ENCODE results near the gene LYZL6. TPM values are rescaled to one million over a fixed set of nuclear protein-coding genes. Genes with fewer than 3 reads are reported as not detected.
"Not testable (repeated sequence)": the region's sequence is repeated elsewhere in the genome, so short reads cannot be mapped to it uniquely, and the experiment has no call there.

The LYZL6 gene
- total and polyA plus RNA-seq, 10 of the 15 experiments (the other 5 are each of a cell fraction or from before 2014, with no cell fraction given), result not detected

- no TSS peak for BruUV-seq (replicated peaks)
Measured at GRCh38 chr17:35898283-35899070, 45.0 kb downstream of the LYZL6 start.

GRCh38 chr17:35897772-35898171, 45.7 kb downstream of the LYZL6 start:
- POLR2A ChIA-PET, result interaction anchor here (0.6 to 0.7 kb wide), 2 partner anchors 17 to 23 kb away, joined by 3 read pairs; no protein-coding TSS in a partner anchor
- H3K27ac ChIP-seq (ENCODE audit: control insufficient read depth, insufficient read depth); ATAC-seq: not testable (repeated sequence)

More at GRCh38 chr17:35898283-35899070, 45.0 kb downstream of the LYZL6 start:
- WGBS (ENCODE audit: insufficient coverage, insufficient replicate concordance, low lambda C conversion rate, missing lambda C conversion rate), result 22% methylated on average over 6 of the region's 6 CpGs
- RAD21 ChIA-PET (ENCODE audit: unreplicated experiment), result no interaction called here
- ATAC-seq, result no peak
- no peaks in the 10 kb centered on the region for H3K9me3 ChIP-seq (replicated peaks; ENCODE audit: control insufficient read depth, insufficient read depth, low read length)
- TF ChIP-seq NBN (IDR thresholded peaks at IDR 0.05) (no peak), ZBTB40 (IDR thresholded peaks at IDR 0.05; ENCODE audit: borderline replicate concordance) (no peak), MTA2 (IDR thresholded peaks at IDR 0.05; ENCODE audit: low read depth) (no peak), IKZF2 (IDR thresholded peaks at IDR 0.05) (no peak), HCFC1 (IDR thresholded peaks at IDR 0.05; ENCODE audit: low read length) (no peak)
- POLR2A ChIA-PET, result interaction anchor here (0.6 kb wide), 1 partner anchor 22 kb away, joined by 3 read pairs; no protein-coding TSS in a partner anchor
- no peak overlapping the region for H2AFZ ChIP-seq (ENCODE audit: control insufficient read depth, low read depth, low read length)
- H4K20me1 ChIP-seq (ENCODE audit: control insufficient read depth, insufficient read depth), result no peaks in the 10 kb centered on the region
- H3K79me2 ChIP-seq (ENCODE audit: control insufficient read depth, insufficient read depth, low read length), result no peaks in the 10 kb centered on the region
- in situ Hi-C loops (cut with MboI), result no loop called here
- SMC1A ChIA-PET (ENCODE audit: uncharacterized antibody, unreplicated experiment), result interaction anchor here (0.5 to 11.3 kb wide), 5 partner anchors 9 to 191 kb away, joined by 3 to 155 read pairs (median 3); partner anchors contain the start of genes CCL3 and CCL5
- H3K4me1 ChIP-seq (ENCODE audit: control insufficient read depth, insufficient read depth, low read length), result peaks cover 9% of the 10 kb centered on the region
- no peaks in the 10 kb centered on the region for H3K36me3 ChIP-seq (ENCODE audit: control insufficient read depth in 2 of 2, insufficient read depth in 2 of 2, low read length in 1 of 2)
- CTCF ChIA-PET, result interaction anchor here (1.2 to 1.5 kb wide), 2 partner anchors 9 to 50 kb away, joined by 3 read pairs; no protein-coding TSS in a partner anchor
- FAIRE-seq, result no peak
- no peak overlapping the region for H3K4me3 ChIP-seq
- intact Hi-C loops (cut with micrococcal nuclease; ENCODE audit: unreplicated experiment), result no loop called here
- H3K9ac ChIP-seq (ENCODE audit: control insufficient read depth, insufficient read depth, low read length), result no peak overlapping the region
- no peak overlapping the region for H3K4me2 ChIP-seq (ENCODE audit: control insufficient read depth, insufficient read depth)
- H3K27me3 ChIP-seq (replicated peaks in 1 of 2; ENCODE audit: control insufficient read depth in 2 of 2, insufficient read depth in 2 of 2, low read length in 1 of 2), result no peaks in the 10 kb centered on the region
- H3K27ac ChIP-seq (ENCODE audit: control insufficient read depth, insufficient read depth), result no peak overlapping the region
- DNase-seq (ENCODE audit: low read depth, low spot score), result no peak

More at GRCh38 chr17:35897772-35898171, 45.7 kb downstream of the LYZL6 start:
- SMC1A ChIA-PET (ENCODE audit: uncharacterized antibody, unreplicated experiment), result interaction anchor here (0.5 to 11.3 kb wide), 4 partner anchors 20 to 192 kb away, joined by 3 to 155 read pairs (median 4); partner anchors contain the start of genes CCL3 and CCL5
- H3K36me3 ChIP-seq (ENCODE audit: control insufficient read depth in 2 of 2, insufficient read depth in 2 of 2, low read length in 1 of 2); CTCF ChIA-PET; H3K4me3 ChIP-seq; H3K4me2 ChIP-seq (ENCODE audit: control insufficient read depth, insufficient read depth); intact Hi-C loops (cut with micrococcal nuclease; ENCODE audit: unreplicated experiment); FAIRE-seq; H4K20me1 ChIP-seq (ENCODE audit: control insufficient read depth, insufficient read depth); H3K9me3 ChIP-seq (replicated peaks; ENCODE audit: control insufficient read depth, insufficient read depth, low read length); H3K27me3 ChIP-seq (replicated peaks in 1 of 2; ENCODE audit: control insufficient read depth in 2 of 2, insufficient read depth in 2 of 2, low read length in 1 of 2); BruUV-seq (replicated peaks); H3K79me2 ChIP-seq (ENCODE audit: control insufficient read depth, insufficient read depth, low read length); RAD21 ChIA-PET (ENCODE audit: unreplicated experiment); in situ Hi-C loops (cut with MboI); DNase-seq (ENCODE audit: low read depth, low spot score); H3K9ac ChIP-seq (ENCODE audit: control insufficient read depth, insufficient read depth, low read length); H3K4me1 ChIP-seq (ENCODE audit: control insufficient read depth, insufficient read depth, low read length); H2AFZ ChIP-seq (ENCODE audit: control insufficient read depth, low read depth, low read length): not testable (repeated sequence)
- WGBS (ENCODE audit: insufficient coverage, insufficient replicate concordance, low lambda C conversion rate, missing lambda C conversion rate), result 90% methylated on average over 4 of the region's 7 CpGs
